NK-92 (cell line): ENCODE results near the gene MSANTD2.

Source experiments
- DNase-seq: peaks from one replicate; lab custom pipeline; 2025; ENCODE audit not compliant: unreplicated experiment; lab: John Stamatoyannopoulos, UW

Gene MSANTD2

GRCh38 chr11:124754710-124755109 lies 45.5 kb downstream of the MSANTD2 start:
- no peak for DNase-seq

DNA sequence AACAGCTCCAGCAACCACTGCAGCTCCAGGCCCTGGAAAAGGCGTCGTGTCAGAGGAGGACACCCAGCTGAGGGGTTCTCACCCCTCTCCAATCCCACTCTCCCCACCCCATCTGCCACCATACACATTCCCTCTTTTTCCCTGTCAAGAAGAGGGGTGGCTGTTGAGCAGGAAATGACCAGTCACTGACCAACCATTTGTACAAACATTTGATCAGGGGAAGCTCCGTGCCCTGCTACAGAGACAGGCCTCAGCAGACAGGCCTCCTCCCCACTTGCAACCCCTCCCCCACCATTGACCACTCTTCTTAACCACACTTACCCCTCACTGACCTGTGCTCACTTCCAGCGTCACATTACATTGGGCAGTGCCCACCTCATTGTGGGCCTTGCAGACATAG lies 45.9 kb downstream of the MSANTD2 start:
- no peak for DNase-seq

GRCh38 chr11:124753624-124754023 lies 46.6 kb downstream of the MSANTD2 start:
- no peak for DNase-seq

- no peak for DNase-seq
These were observed 47.0 kb downstream of the MSANTD2 start for GRCh38 chr11:124753205-124753604.

GRCh38 chr11:124752471-124753102 lies 47.6 kb downstream of the MSANTD2 start:
- no peak for DNase-seq

- no peak for DNase-seq
These were observed 48.3 kb downstream of the MSANTD2 start, which contains the start of gene VSIG2 for GRCh38 chr11:124751741-124752470. Gene VSIG2, minus strand, starts transcription at chr11:124752255. Its CDS starts 118 bp downstream, at chr11:124752137.

DNA sequence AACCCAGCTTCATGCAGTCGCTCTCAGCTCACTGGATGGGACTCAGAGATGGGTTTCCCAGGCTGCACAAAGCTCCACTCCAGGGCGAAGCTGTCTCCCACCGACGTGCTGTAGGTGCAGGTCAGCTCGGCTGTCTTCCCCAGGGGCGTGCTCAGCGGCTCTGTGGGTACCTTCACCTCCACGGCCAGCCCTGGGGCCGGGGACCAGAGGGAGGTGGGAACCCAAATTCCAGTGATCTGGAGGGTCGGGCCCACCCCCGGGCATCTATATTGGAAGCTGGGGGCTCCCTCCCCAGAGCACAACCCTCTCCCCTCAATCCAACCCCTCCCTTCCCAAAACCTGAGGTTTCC lies 48.8 kb downstream of the MSANTD2 start:
- no peak for DNase-seq

DNA sequence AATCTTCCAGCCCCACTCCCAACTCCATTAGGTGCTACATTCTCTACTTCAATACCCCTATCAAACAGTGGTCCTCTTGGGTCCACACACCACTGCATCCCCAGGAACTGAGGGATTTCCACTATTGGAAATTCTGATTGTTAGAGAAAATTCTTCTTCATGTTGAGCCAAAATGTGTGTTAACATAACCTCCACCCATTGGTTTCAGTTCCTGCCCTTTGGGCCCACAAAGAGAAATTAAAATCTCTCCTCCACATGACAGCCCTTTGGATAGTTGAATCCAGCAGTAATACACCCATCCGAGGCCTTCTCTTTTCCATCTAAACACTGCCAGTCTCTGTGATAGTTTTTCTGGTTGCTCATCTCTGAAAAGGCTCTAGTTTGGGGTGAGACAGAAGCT lies 50.3 kb downstream of the MSANTD2 start:
- DNase-seq, result no peak

- no peak for DNase-seq
These were observed 51.5 kb downstream of the MSANTD2 start for GRCh38 chr11:124748481-124749343.

GRCh38 chr11:124748100-124748418 lies 52.1 kb downstream of the MSANTD2 start:
- no peak for DNase-seq

DNA sequence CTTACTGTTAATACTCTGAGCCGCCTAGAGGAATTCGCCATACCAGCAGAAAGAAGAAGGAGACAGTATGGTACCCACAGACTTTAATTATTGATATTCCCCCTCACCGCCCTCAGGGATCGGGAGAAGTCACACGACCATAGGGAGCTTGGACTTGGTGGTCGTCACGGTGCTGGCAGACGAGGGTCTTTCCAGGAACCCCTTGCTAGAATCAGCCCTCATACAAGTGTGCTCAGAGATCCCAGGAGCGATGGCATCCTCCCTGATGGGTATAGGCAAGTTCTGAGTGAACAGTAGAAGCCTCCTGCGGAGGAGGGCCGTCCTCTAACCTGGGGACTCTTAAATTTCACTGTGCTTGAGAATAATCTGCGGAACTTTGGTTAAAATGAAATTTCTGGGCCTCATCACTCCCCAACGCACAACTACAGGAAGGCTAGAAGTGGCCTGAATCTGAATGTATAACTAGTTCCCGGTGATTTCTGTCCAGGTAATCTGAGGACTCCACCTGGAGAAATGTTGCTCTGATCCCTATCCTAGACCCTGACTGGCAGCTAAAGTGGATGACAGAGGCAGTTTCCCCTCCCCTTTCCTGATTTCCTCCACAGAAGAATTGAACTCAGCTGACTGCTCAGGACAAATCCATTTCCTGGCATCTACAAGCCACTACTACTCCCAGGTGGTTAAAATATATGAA lies 52.7 kb downstream of the MSANTD2 start:
- no peak for DNase-seq

DNA sequence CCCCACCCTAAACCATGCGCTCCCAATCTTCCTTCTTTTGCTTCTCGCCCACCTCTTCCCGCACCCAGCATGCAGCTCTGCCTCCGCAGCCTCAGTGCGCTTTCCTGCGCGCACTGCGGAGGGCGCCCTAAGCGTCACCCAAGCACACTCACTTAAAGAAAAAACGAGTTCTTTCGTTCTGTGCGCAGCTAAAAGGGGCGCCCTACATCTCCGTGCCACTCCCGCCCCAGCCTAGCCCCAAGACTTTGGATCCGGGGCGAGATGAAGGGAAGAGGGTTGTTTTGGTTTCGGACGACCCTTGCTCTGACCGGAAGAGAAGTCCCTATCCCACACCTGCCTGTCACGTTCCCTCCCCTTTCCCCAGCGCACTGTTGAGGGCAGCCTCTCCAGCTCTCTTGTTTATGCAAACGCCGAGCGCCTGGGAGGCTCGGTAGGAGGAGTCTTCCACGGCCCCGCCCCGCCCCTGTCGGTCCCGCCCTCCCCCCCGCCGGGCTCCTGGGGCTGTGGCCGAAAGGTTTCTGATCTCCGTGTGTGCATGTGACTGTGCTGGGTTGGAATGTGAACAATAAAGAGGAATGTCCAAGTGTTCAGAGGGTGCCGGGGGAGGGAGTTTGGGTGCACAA lies 53.5 kb downstream of the MSANTD2 start:
- DNase-seq, result no peak

DNA sequence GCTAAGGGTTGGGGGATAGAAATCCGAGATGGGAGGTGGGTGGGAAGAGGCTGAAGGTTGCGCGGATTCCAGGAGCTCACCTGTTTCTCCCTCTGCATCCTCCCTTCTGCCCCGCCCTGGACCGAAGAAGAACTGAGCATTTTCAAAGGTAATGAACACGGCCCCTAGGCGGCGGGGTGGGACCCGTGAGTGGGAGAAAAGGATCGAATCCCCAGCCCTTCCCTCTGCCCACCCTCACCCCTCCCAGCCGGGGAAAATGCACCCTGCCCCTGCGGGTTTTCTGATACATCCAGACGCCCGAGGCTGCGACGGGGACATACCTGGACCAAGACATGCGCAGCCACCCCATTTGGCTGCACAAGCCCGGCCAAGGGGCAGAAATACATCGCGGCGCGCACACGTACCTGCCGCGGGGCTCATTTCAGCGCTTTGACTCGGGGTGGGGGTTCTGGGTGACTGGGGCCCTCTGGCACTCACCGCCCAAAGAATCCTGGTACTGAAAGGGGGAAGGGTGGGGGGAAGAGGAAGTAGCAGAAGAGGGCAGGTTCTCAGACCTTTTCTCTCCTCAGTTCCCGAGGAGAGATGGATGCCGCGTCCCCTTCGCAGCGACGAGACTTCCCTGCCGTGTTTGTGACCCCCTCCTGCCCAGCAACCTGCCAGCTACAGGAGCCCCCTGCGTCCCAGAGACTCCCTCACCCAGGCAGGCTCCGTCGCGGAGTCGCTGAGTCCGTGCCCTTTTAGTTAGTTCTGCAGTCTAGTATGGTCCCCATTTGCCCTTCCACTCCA lies 54.2 kb downstream of the MSANTD2 start:
- no peak for DNase-seq

GRCh38 chr11:124745270-124745834 lies 54.9 kb downstream of the MSANTD2 start:
- no peak for DNase-seq

DNA sequence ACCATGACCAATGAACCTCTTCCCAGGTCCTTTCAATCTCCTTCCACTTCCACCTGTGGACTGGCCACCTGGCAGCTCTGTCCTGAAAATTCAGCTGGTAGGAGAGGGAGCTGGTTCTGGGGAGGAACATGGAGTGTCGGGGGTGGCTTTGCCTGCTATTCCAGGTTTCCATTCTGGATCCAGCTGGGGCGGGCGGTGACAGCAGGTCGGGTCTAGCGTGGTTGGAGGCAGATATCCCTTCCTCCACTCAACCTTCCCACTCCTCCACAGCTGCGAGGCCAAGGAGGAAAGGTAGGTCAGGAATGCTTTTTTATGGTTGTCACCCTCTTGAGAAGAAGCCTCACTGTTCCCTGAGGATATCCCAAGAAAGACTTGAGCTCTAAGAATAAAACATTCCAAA lies 57.2 kb downstream of the MSANTD2 start:
- DNase-seq, result no peak

DNA sequence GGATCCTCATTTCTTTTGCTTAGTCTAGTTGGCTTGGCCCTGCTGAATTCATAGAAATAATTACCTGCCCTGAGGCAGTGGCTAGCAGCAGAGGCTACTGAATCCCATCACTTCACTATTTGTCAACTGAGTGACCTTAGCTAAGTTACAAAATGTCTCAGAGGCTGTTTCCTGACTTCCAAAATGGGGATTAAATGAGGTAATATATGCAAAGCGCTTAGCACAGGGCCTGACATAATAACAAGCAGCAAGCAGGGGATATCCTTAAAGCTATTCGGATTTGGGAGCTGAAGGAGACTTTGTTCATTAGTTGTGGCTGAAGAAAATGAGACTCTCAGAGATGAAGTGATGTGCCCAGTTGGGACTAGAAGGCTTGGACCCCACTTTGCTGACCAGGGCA lies 57.7 kb downstream of the MSANTD2 start:
- DNase-seq, result no peak

DNA sequence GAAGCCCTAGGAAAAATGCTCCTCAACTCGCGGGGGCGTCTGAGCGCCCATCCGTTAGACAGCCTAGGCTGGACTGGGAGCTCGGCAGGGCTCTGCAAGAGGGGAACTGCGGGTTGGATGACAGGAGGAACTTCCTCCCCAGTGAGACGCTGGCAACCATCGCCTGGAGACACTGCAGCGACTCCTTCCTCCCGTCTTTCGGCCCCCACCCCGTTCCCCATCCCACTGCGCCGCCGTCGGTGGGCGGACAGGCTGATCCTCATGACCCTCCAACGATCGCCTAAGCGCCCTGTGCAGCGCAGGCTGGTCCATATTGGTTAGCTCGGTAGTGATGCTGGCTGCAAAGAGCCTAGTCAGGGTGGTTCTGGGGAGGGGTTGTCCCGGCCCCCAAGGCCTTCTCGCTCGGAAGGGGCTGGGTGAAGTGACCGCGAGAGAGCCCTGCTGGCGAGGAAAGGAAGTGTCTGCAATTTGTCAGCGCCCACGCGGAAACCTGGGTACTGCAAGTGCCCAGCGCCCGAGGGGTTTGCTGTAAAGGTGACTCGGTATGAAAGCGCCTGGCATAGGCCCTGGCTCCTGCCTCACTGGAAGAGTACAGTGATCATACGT lies 59.8 kb downstream of the MSANTD2 start:
- DNase-seq, result no peak

- no peak for DNase-seq
These were observed 60.5 kb downstream of the MSANTD2 start, which contains the start of gene NRGN for GRCh38 chr11:124739479-124740276. Gene NRGN, plus strand, starts transcription at chr11:124739942. Its CDS starts 143 bp downstream, at chr11:124740085.
